AG04449 (cell line): ENCODE measurements around the gene UBXN11.

Experiments
- CTCF ChIA-PET: fragments of 350-600 bp; formaldehyde crosslinking; extraction: SDS; loops from one replicate; lab custom pipeline; 2021; ENCODE audit warnings: antibody characterized with exemption; lab: Yijun Ruan, JAX
- POLR2A ChIA-PET: fragments of 400-600, 350-600 bp; formaldehyde crosslinking; extraction: SDS; loops from one replicate; lab custom pipeline; 2020; ENCODE audit warnings: antibody characterized with exemption, inconsistent platforms; lab: Yijun Ruan, JAX
- DNase-seq: peaks from one replicate; pipeline ENCODE4 v3.0.0-alpha.2; 2010; ENCODE audit warnings: low read depth, low spot score
- H3K4me3 ChIP-seq: 2 replicates; pipeline ENCODE4 v1.5.1; 2011; ENCODE audit warnings: low read depth, mild to moderate bottlenecking, control low read depth, low read length
- CTCF ChIP-seq: IDR thresholded peaks from one replicate; pipeline ENCODE4 v1.5.1; 2011; ENCODE audit warnings: mild to moderate bottlenecking, moderate library complexity, low read length, control low read depth, inconsistent platforms; ENCODE audit not compliant: insufficient read depth; ENCODE audit errors: missing control alignments

The UBXN11 gene

DNA sequence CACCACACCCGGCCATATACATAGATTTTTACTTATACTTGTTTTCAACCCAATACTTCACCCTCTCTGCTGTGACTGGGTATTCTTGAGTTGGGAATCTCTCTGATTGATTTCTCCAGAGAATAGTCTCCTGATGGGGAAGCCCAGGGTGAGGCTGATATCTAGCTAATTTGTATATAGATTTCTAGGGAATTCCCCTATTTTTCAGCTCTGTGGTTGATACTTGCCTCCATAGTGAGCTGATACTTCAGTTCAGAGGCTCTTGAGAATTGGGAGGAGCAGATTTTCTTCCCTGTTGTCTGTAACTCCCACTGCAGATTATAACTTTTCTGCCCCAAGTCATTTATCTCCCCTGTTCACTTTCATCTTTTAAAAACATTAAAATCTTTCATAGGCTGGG lies 41.0 kb downstream of the UBXN11 start:
- no peak overlapping the region for H3K4me3 ChIP-seq
- ChIA-PET CTCF (interaction anchor here (1.2 to 6.5 kb wide), 4 partner anchors 9 to 126 kb away, joined by 3 to 78 read pairs (median 7); partner anchors contain the start of gene CEP85), POLR2A (no interaction called here)
- no peak for TF ChIP-seq CTCF
- no peak for DNase-seq

DNA sequence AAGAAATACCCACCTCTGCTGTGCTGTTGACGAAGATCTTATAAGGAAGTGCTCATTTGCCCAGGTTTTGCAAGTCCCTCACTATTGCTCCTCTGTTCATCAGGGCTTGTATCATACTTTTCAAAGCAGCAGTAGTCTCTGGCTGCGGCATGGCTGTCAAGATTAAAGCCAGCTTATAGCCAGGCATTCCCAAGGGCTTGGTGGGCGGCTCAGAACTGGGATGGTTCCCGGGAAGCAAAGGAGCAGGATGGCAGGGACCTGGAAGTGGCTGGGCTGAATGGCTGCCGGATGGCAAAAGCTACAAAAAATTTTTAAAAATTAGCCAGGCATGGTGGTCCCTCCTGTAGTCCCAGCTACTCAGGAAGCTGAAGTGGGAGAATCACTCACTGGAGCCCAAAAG lies 43.2 kb downstream of the UBXN11 start:
- ChIA-PET POLR2A (no interaction called here), CTCF (interaction anchor here (1.4 to 6.5 kb wide), 3 partner anchors 13 to 128 kb away, joined by 3 to 78 read pairs (median 17); partner anchors contain the start of gene CEP85)
- DNase-seq, result no peak
- H3K4me3 ChIP-seq, result no peak overlapping the region
- TF ChIP-seq CTCF, result no peak

GRCh38 chr1:26259578-26259977 lies 46.9 kb downstream of the UBXN11 start:
- DNase-seq, result no peak
- no peak overlapping the region for H3K4me3 ChIP-seq
- ChIA-PET CTCF (interaction anchor here (1.6 to 3.1 kb wide), 2 partner anchors 15 to 157 kb away, joined by 4 to 18 read pairs; no protein-coding TSS in a partner anchor), POLR2A (no interaction called here)
- TF ChIP-seq CTCF, result no peak

DNA sequence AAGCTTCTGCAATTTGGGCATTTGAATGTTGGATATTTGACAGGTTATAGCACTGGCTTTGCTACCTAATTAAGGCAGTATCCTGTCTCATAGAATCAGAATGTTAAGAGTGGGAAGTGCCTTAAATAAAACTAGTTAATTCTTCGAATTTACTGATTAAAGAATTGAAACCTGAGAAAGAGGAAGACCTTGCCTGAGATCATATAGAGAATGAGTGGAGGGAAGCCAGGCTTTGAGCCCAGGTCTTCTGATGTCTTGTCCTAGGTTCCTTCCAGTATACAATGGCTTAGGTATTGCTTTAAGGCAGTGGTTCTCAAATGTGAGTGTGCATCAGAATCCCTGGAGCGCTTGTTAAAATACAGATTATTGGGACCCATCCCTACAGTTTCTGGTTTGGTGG lies 47.4 kb downstream of the UBXN11 start:
- no peak overlapping the region for H3K4me3 ChIP-seq
- CTCF ChIA-PET, result interaction anchor here (0.9 to 3.1 kb wide), 4 partner anchors 16 to 62 kb away, joined by 4 to 18 read pairs (median 8); partner anchors contain the start of gene CEP85
- POLR2A ChIA-PET, result no interaction called here
- no peak for DNase-seq
- no peak for TF ChIP-seq CTCF

- CTCF ChIA-PET, result interaction anchor here (0.8 to 2.9 kb wide), 5 partner anchors 9 to 64 kb away, joined by 3 to 9 read pairs (median 7); partner anchors contain the start of gene CEP85
- TF ChIP-seq CTCF, result no peak
- DNase-seq, result no peak
- H3K4me3 ChIP-seq, result no peak overlapping the region
- POLR2A ChIA-PET, result no interaction called here
These were observed 49.2 kb downstream of the UBXN11 start for GRCh38 chr1:26257222-26257621.

GRCh38 chr1:26254404-26254803 lies 52.0 kb downstream of the UBXN11 start:
- POLR2A ChIA-PET, result no interaction called here
- H3K4me3 ChIP-seq, result no peak overlapping the region
- no peak for TF ChIP-seq CTCF
- no peak for DNase-seq
- CTCF ChIA-PET, result interaction anchor here (1.1 to 4.0 kb wide), 4 partner anchors 12 to 25 kb away, joined by 4 to 15 read pairs (median 5); partner anchors contain the start of genes CEP85 and SH3BGRL3
